Measurements from ENCODE around the gene PSMG4.

DNA sequence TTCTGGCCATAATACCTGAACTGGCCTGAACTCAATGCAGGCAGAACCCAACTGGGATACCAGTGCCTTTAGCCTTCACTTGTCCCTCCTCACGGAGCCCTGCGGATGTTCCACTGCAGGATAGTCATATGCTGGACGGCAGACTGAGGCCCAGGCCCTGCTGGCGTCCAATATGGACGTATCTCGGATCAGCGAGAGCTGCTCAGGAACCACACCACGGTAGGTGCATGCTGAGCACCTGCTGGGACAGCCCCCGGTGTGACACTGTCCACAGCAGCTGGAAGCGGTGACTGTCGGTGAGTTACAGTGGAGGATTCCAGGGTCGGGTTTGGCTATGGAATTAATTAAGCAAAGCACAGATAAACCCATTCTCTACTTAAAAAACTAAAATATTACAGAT lies 48.7 kb downstream of the PSMG4 start:
- TF ChIP-seq, protein P1, sequence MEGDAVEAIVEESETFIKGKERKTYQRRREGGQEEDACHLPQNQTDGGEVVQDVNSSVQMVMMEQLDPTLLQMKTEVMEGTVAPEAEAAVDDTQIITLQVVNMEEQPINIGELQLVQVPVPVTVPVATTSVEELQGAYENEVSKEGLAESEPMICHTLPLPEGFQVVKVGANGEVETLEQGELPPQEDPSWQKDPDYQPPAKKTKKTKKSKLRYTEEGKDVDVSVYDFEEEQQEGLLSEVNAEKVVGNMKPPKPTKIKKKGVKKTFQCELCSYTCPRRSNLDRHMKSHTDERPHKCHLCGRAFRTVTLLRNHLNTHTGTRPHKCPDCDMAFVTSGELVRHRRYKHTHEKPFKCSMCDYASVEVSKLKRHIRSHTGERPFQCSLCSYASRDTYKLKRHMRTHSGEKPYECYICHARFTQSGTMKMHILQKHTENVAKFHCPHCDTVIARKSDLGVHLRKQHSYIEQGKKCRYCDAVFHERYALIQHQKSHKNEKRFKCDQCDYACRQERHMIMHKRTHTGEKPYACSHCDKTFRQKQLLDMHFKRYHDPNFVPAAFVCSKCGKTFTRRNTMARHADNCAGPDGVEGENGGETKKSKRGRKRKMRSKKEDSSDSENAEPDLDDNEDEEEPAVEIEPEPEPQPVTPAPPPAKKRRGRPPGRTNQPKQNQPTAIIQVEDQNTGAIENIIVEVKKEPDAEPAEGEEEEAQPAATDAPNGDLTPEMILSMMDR (IDR thresholded peaks at IDR 0.05; ENCODE audit: low read depth, low read length), result no peak
- TF ChIP-seq POLR2A (IDR thresholded peaks at IDR 0.05; ENCODE audit: extremely low read depth, insufficient read length) (no peak), MYC (IDR thresholded peaks at IDR 0.05; ENCODE audit: low read depth, low read length) (no peak)
- TF ChIP-seq, protein P2, sequence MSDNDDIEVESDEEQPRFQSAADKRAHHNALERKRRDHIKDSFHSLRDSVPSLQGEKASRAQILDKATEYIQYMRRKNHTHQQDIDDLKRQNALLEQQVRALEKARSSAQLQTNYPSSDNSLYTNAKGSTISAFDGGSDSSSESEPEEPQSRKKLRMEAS (IDR thresholded peaks at IDR 0.05; ENCODE audit: low read depth, low read length), result no peak

Measured in NB4 (cell line).